Stimulated activated CD4-positive, alpha-beta T cell treated with anti-CD3 and anti-CD28 coated beads, TNF-alpha, amount 100 ng/mL, for 4 hours (primary cell): ENCODE results near the gene TAF1B.
A peak's percentile ranks its signal among the peaks of the same experiment; 100 is the strongest.
"Not testable (repeated sequence)": the region's sequence is repeated elsewhere in the genome, so short reads cannot be mapped to it uniquely, and the experiment has no call there.

Experiments used
- DNase-seq, 3 experiments: peaks; one replicate each; pipeline ENCODE4 v3.0.0-alpha.2; 2020; ENCODE audit warnings: low read depth in 3 of 3

TAF1B gene

GRCh38 chr2:9879455-9880194, 36.4 kb downstream of the TAF1B start:
- no peak for DNase-seq

- no peak for DNase-seq
Observed at GRCh38 chr2:9883897-9884296, 40.6 kb downstream of the TAF1B start.

- DNase-seq: no peak
Observed at GRCh38 chr2:9884436-9884835, 41.2 kb downstream of the TAF1B start.

- DNase-seq: no peak
Observed at GRCh38 chr2:9885036-9885684, 41.9 kb downstream of the TAF1B start.

- DNase-seq: no peak
Observed at GRCh38 chr2:9887513-9887912, 44.2 kb downstream of the TAF1B start.

GRCh38 chr2:9889812-9890261, 46.6 kb downstream of the TAF1B start:
- DNase-seq: no peak

- no peak for DNase-seq
Observed at GRCh38 chr2:9892236-9892635, 49.0 kb downstream of the TAF1B start.

- no peak for DNase-seq
Observed at GRCh38 chr2:9895669-9896590, 52.7 kb downstream of the TAF1B start.

- no peak for DNase-seq
Observed at GRCh38 chr2:9897331-9897737, 54.1 kb downstream of the TAF1B start.

- no peak for DNase-seq
Observed at GRCh38 chr2:9897846-9898245, 54.6 kb downstream of the TAF1B start.

GRCh38 chr2:9905413-9905812, 62.1 kb downstream of the TAF1B start:
- no peak for DNase-seq

GRCh38 chr2:9907402-9907801, 64.1 kb downstream of the TAF1B start:
- DNase-seq: no peak

- no peak for DNase-seq
Observed at GRCh38 chr2:9908639-9909038, 65.4 kb downstream of the TAF1B start.

- no peak for DNase-seq
Observed at GRCh38 chr2:9909106-9909505, 65.8 kb downstream of the TAF1B start.

GRCh38 chr2:9910699-9911098, 67.4 kb downstream of the TAF1B start:
- no peak for DNase-seq

GRCh38 chr2:9912468-9912867, 69.2 kb downstream of the TAF1B start:
- no peak for DNase-seq

- DNase-seq: peak in 2 of 3 experiments; percentile 5 to 12
Observed at GRCh38 chr2:9914384-9915065, 71.3 kb downstream of the TAF1B start.

GRCh38 chr2:9918275-9918674, 75.0 kb downstream of the TAF1B start:
- DNase-seq: no peak

- DNase-seq: no peak
Observed at GRCh38 chr2:9919512-9919911, 76.2 kb downstream of the TAF1B start.

GRCh38 chr2:9927020-9927419, 83.7 kb downstream of the TAF1B start:
- DNase-seq: not testable (repeated sequence)

GRCh38 chr2:9937258-9937657, 94.0 kb downstream of the TAF1B start:
- DNase-seq: no peak

GRCh38 chr2:9937968-9938367, 94.7 kb downstream of the TAF1B start:
- no peak for DNase-seq
